Measurements from ENCODE around the gene APOC1.
"Not testable (repeated sequence)": the region's sequence is repeated elsewhere in the genome, so short reads cannot be mapped to it uniquely, and the experiment has no call there.

The APOC1 gene

GRCh38 chr19:44914433-44915206, at the start of gene APOC1:
Gene APOC1, plus strand, starts transcription at chr19:44914608. Its CDS starts 284 bp downstream, at chr19:44914892.
- not testable (repeated sequence) for H3K36me3 Mint-ChIP-seq, H3K9me3 Mint-ChIP-seq
- ATAC-seq (ENCODE audit: low read depth) = peak; percentile 97
- Mint-ChIP-seq H3K4me3 (peak within 1 kb of the TSS; percentile 93), H3K4me1 (peaks cover 10% of the 10 kb centered on the region), H3K27me3 (peaks cover 15% of the 10 kb centered on the region), H3K27ac (peak within 1 kb of the TSS; percentile 81)
- DNase-seq (ENCODE audit: low spot score in 2 of 2) = peak; percentile 63 to 74

GRCh38 chr19:44865196-44865767, 49.1 kb upstream of the APOC1 start:
- DNase-seq (ENCODE audit: low spot score in 2 of 2) (no peak), ATAC-seq (ENCODE audit: low read depth) (no peak)
- Mint-ChIP-seq H3K4me3 (no peak overlapping the region), H3K36me3 (peaks cover 4% of the 10 kb centered on the region), H3K9me3 (no peaks in the 10 kb centered on the region), H3K27ac (no peak overlapping the region), H3K4me1 (no peaks in the 10 kb centered on the region), H3K27me3 (peaks cover 16% of the 10 kb centered on the region)

- Mint-ChIP-seq H3K27ac (no peak overlapping the region), H3K36me3 (peaks cover 2% of the 10 kb centered on the region), H3K4me3 (no peak overlapping the region), H3K9me3 (no peaks in the 10 kb centered on the region), H3K4me1 (no peaks in the 10 kb centered on the region), H3K27me3 (peaks cover 14% of the 10 kb centered on the region)
- no peak for DNase-seq (ENCODE audit: low spot score in 2 of 2)
- no peak for ATAC-seq (ENCODE audit: low read depth)
These were observed 47.7 kb upstream of the APOC1 start for GRCh38 chr19:44866664-44867063.

- no peaks in the 10 kb centered on the region for H3K4me1 Mint-ChIP-seq
- H3K4me3 Mint-ChIP-seq = no peak overlapping the region
- no peaks in the 10 kb centered on the region for H3K9me3 Mint-ChIP-seq
- no peaks in the 10 kb centered on the region for H3K36me3 Mint-ChIP-seq
- peaks cover 15% of the 10 kb centered on the region for H3K27me3 Mint-ChIP-seq
- H3K27ac Mint-ChIP-seq = no peak overlapping the region
- ATAC-seq (ENCODE audit: low read depth) (no peak), DNase-seq (ENCODE audit: low spot score in 2 of 2) (no peak)
These were observed 46.8 kb upstream of the APOC1 start for GRCh38 chr19:44867578-44867977.

GRCh38 chr19:44869733-44870470, 44.5 kb upstream of the APOC1 start:
- no peaks in the 10 kb centered on the region for H3K36me3 Mint-ChIP-seq
- H3K27ac Mint-ChIP-seq = no peak overlapping the region
- no peak overlapping the region for H3K4me3 Mint-ChIP-seq
- peaks cover 19% of the 10 kb centered on the region for H3K27me3 Mint-ChIP-seq
- H3K4me1 Mint-ChIP-seq = no peaks in the 10 kb centered on the region
- H3K9me3 Mint-ChIP-seq = no peaks in the 10 kb centered on the region
- no peak for ATAC-seq (ENCODE audit: low read depth)
- DNase-seq (ENCODE audit: low spot score in 2 of 2) = no peak

GRCh38 chr19:44871809-44872208, 42.6 kb upstream of the APOC1 start:
- Mint-ChIP-seq H3K4me3 (no peak overlapping the region), H3K4me1 (no peaks in the 10 kb centered on the region), H3K27me3 (peaks cover 20% of the 10 kb centered on the region), H3K9me3 (no peaks in the 10 kb centered on the region), H3K36me3 (no peaks in the 10 kb centered on the region), H3K27ac (no peak overlapping the region)
- no peak for DNase-seq (ENCODE audit: low spot score in 2 of 2)
- ATAC-seq (ENCODE audit: low read depth) = no peak

- no peak overlapping the region for H3K4me3 Mint-ChIP-seq
- DNase-seq (ENCODE audit: low spot score in 2 of 2) (no peak), ATAC-seq (ENCODE audit: low read depth) (no peak)
- H3K36me3 Mint-ChIP-seq = no peaks in the 10 kb centered on the region
- no peaks in the 10 kb centered on the region for H3K9me3 Mint-ChIP-seq
- H3K27ac Mint-ChIP-seq = no peak overlapping the region
- H3K4me1 Mint-ChIP-seq = no peaks in the 10 kb centered on the region
- peaks cover 21% of the 10 kb centered on the region for H3K27me3 Mint-ChIP-seq
These were observed 41.7 kb upstream of the APOC1 start for GRCh38 chr19:44872661-44873060.

GRCh38 chr19:44874317-44874716, 40.1 kb upstream of the APOC1 start:
- DNase-seq (ENCODE audit: low spot score in 2 of 2) (no peak), ATAC-seq (ENCODE audit: low read depth) (no peak)
- Mint-ChIP-seq H3K4me3 (no peak overlapping the region), H3K27me3 (peaks cover 22% of the 10 kb centered on the region), H3K4me1 (no peaks in the 10 kb centered on the region), H3K9me3 (no peaks in the 10 kb centered on the region), H3K36me3 (no peaks in the 10 kb centered on the region), H3K27ac (no peak overlapping the region)

- DNase-seq (ENCODE audit: low spot score in 2 of 2) (no peak), ATAC-seq (ENCODE audit: low read depth) (no peak)
- no peak overlapping the region for H3K4me3 Mint-ChIP-seq
- H3K36me3 Mint-ChIP-seq = no peaks in the 10 kb centered on the region
- no peak overlapping the region for H3K27ac Mint-ChIP-seq
- peaks cover 24% of the 10 kb centered on the region for H3K27me3 Mint-ChIP-seq
- no peaks in the 10 kb centered on the region for H3K9me3 Mint-ChIP-seq
- no peaks in the 10 kb centered on the region for H3K4me1 Mint-ChIP-seq
These were observed 38.5 kb upstream of the APOC1 start for GRCh38 chr19:44875666-44876451.

GRCh38 chr19:44876930-44877535, 37.4 kb upstream of the APOC1 start:
- Mint-ChIP-seq H3K36me3 (no peaks in the 10 kb centered on the region), H3K27me3 (peaks cover 29% of the 10 kb centered on the region), H3K4me1 (no peaks in the 10 kb centered on the region), H3K4me3 (no peak overlapping the region), H3K27ac (no peak overlapping the region), H3K9me3 (no peaks in the 10 kb centered on the region)
- no peak for ATAC-seq (ENCODE audit: low read depth)
- no peak for DNase-seq (ENCODE audit: low spot score in 2 of 2)

- ATAC-seq (ENCODE audit: low read depth) (no peak), DNase-seq (ENCODE audit: low spot score in 2 of 2) (no peak)
- peaks cover 24% of the 10 kb centered on the region for H3K27me3 Mint-ChIP-seq
- no peak overlapping the region for H3K27ac Mint-ChIP-seq
- H3K9me3 Mint-ChIP-seq = no peaks in the 10 kb centered on the region
- H3K36me3 Mint-ChIP-seq = no peaks in the 10 kb centered on the region
- no peak overlapping the region for H3K4me3 Mint-ChIP-seq
- no peaks in the 10 kb centered on the region for H3K4me1 Mint-ChIP-seq
These were observed 36.1 kb upstream of the APOC1 start for GRCh38 chr19:44878120-44878865.

- H3K9me3 Mint-ChIP-seq = no peaks in the 10 kb centered on the region
- ATAC-seq (ENCODE audit: low read depth) = no peak
- peaks cover 24% of the 10 kb centered on the region for H3K27me3 Mint-ChIP-seq
- H3K4me3 Mint-ChIP-seq = no peak overlapping the region
- H3K27ac Mint-ChIP-seq = no peak overlapping the region
- H3K4me1 Mint-ChIP-seq = no peaks in the 10 kb centered on the region
- no peaks in the 10 kb centered on the region for H3K36me3 Mint-ChIP-seq
- no peak for DNase-seq (ENCODE audit: low spot score in 2 of 2)
These were observed 34.9 kb upstream of the APOC1 start for GRCh38 chr19:44879309-44880065.

Data from memory B cell (primary cell).